GM19239 (cell line): ENCODE results near the gene NECAB3.
"Not testable (repeated sequence)": the region's sequence is repeated elsewhere in the genome, so short reads cannot be mapped to it uniquely, and the experiment has no call there.

Experiments
- DNase-seq: peaks from one replicate; pipeline ENCODE4 v3.0.0; 2011; ENCODE audit warnings: low spot score; ENCODE audit not compliant: insufficient read length
- FAIRE-seq: peaks from 2 replicates; lab custom pipeline; 2011; peaks lifted over from hg19 to GRCh38; lab: Jason Lieb, UNC

The NECAB3 gene

DNA sequence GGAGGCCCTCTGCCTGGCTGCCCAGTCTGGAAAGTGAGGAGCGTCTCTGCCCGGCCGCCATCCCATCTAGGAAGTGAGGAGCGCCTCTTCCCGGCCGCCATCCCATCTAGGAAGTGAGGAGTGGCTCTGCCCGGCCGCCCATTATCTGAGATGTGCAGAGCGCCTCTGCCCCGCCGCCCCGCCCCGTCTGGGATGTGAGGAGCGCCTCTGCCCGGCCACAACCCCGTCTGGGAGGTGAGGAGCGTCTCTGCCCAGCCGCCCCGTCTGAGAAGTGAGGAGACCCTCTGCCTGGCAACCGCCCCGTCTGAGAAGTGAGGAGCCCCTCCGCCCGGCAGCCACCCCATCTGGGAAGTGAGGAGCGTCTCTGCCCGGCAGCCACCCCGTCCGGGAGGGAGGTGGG is 24.7 kb upstream of the NECAB3 start:
- DNase-seq, FAIRE-seq: not testable (repeated sequence)

DNA sequence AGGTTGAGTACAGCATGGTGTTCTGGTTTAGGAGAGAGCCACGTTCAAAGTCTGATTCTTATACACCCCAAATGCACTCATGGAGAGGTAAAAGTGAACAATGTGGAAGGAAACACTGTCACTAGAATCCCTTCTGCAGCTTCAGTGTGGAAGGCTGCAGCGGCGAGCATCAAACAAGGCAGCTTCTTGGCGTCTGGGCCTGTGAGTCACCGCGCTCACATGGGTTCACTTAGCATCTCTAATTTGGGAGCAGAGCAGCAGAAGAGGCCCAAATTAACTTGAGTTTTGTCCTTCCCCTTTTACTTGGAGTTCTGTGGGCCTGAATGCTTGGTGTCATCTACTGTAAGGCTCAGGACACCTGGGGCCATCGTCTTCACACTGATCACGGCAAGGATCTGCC is 22.9 kb upstream of the NECAB3 start:
- FAIRE-seq: no peak

DNA sequence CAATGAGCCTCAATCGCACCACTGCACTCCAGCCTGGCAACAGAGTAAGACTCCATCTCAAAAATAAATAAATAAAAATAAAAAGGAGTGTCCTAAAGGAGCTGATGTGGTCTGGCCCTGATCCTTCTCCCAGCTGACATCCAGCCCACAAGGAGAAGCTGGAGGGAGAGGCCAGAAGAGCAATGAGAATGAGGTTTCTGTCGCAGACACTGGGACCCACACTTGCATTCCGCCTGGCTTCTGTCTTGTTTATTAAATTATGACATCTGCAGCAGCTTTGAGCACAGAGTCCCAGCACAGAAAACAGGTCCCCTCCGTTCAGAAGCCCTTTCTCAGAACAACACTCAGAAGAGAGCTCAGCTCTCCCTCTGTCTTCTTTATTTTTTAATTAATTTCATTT is 22.2 kb upstream of the NECAB3 start:
- DNase-seq: no peak
- FAIRE-seq: no peak

More for the DNA sequence above, 22.9 kb upstream of the NECAB3 start:
- DNase-seq: no peak

DNA sequence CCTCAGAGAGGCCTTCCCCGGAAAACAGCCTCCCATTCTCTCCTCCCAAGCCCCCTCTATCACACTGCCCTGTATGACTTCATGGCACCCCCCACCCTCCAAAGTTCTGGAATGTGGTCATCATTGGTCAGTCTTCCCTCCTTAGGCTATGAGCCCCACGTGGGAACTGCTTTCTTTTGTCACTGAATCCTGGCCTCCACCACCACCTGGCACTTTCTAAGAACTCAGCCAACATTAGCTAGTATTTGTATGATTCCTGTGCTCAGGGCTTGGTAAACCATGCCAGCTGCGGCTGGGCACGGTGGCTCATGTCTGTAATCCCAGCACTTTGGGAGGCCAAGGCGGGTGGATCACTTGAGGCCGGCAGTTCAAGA is 20.4 kb upstream of the NECAB3 start:
- DNase-seq: no peak
- no peak for FAIRE-seq

DNA sequence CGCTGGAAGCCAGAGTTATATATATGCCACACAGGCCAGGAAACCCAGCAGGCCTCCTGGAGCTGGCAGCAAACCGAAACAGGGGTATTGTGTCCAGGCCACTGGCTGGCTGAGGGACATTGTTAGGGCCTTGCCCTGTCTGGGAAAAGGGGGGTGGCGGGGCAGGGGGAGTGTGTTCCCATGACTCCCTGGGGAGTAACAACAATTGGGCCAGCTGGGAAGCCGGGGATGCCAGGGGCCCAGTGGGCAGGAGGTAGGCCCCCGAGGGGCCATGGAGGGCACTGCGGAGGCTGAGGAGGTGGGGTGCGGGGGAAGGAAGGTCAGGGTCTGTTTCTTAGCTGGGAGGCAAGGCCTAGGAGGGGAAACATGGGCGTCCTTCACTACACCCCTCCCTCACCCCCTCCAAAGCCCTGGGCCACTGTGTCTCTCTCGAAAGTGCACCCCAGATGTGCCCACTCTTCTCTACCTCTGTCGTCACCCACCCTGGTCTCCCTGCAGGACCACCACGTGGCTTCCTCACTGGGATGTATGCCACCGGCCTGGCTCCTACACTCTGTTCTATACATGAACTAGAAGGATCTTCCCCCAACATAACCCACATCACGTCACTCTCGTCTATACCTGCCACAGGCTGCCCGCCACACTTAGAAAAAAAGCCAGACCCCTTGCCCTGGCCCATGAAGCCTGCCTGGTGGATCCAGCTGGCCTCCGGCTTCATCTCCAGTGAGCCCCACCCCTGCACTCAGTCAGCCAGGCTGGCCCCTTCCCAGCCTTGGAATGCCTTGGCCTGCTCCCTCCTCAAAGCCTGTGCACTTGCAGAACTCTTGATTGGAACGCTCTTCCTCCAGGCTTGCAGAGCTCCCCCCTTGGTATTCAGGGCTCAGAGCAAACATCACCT is 19.8 kb upstream of the NECAB3 start:
- DNase-seq: no peak
- FAIRE-seq: no peak

DNA sequence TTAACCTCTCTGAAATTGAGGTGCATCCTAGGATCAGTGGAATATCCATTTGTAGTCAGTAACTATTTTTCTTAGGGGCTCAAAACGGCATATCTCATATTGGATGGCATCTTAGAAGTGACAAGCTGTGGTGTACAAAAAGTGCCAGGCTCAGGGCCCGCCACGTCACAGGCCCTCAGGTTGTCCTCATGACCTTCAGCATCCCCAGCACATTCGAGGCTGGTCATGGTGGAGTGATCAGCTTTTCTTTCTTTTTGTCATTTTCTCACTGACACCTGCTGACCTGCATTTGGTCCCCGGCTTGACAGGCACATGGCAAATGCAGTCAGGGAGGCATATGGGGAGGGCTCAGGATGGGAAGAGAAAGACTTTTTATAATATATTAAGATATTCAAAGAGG is 19.1 kb upstream of the NECAB3 start:
- DNase-seq (no peak), FAIRE-seq (no peak)

DNA sequence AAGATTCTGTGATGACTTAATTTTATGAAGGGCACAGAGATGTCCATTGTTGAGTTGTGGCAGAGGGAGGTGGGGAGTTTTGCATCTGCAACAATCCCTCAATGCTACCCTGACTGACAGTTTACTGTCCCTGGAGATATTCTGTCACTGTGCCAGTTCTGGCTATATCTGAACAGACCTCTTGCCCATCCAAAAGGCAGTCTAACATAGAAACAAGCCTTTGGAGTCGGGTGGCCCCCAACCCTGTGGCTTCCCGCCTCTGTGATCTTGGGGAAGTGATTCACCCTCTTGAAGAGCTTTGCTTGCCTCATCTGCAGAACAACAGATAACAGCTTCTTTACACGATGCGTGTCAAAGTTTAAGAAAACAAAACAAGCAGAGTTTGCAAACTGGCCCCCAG is 15.7 kb upstream of the NECAB3 start:
- no peak for FAIRE-seq
- no peak for DNase-seq

DNA sequence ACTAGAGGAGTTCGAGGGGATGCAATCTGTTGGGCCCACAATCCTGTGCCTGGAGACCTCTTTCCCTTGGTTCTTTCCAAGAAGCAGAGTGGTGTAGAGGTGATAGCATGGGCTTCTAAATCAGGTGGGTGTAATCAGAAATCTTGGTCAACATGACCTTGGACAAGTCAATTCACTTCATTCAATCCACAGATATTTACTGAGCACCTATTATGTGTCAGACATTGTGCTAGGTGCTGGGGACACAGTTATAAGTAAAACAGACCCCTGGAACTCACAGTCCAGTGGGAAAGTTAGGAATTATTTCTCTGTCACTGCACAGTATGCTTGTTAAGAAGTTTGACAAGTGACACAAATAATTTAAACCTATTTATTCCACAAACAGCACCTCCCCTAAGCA is 15.3 kb upstream of the NECAB3 start:
- FAIRE-seq: no peak
- no peak for DNase-seq

DNA sequence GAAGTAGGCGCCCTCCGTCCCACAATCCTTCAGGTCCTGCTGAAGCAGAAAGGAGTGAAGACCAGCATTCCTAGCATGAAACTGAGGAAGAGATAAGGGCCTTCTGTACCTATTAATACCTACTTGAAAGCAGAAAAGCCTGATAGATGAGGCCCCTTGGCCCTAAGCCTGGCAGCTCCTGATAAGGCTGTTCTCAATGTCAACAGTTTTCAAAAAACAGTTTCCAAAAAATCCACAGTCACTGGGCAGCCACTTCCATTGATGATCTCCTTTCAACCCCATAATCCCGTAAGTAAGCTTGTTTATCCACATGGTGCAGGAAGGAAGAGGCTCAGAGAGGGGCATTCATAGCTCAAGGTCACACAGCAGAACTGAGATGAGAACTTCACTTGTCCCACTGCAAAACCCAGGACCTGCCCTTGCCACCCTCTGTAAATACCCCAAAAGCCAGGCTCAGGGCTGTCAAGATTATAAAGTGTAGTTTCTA is 14.8 kb upstream of the NECAB3 start:
- FAIRE-seq: no peak
- DNase-seq: no peak

DNA sequence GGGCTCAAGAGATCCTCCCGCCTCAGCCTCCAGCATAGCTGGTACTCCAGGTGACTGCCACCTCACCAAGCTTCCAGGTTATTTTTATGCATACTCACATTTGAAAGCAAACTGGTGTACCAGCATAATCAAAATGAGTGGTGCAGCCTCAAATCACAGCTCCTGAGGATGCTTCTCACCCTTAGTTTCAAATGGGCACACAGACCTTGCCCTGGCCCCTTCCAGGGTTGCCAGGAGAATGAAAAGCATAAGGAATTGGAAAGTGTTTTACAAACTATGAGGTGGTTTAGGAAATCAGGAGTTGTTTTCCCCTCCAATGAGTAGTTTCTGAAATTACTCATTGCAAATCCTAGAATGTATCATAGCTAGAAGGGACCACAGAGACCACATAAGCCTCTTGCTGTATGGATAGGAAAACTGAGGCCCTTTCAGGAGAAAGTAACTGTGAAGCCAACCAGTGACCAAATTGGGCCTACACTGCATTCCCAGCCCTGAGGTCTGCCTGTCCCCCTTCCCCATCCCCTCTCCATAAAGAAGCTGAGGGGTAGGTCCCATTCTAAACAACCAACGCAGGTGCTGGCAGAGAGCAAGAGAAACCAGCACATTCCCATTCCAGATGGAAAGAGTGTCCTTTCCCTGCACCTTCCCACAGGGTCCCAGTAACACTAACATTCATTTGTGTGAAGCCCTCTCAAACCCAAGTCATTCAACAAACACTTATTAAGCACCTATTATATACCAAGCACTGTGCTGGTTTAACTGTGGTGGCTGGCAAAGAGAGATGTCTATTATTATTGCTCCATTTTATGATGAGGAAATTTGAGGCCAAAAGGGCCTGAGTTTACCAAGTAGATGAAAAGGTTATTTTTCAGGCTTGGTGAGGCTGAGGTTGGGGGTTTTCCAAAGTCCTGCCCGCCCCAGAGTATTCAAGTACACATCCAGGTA is 14.0 kb upstream of the NECAB3 start:
- DNase-seq: no peak
- no peak for FAIRE-seq

DNA sequence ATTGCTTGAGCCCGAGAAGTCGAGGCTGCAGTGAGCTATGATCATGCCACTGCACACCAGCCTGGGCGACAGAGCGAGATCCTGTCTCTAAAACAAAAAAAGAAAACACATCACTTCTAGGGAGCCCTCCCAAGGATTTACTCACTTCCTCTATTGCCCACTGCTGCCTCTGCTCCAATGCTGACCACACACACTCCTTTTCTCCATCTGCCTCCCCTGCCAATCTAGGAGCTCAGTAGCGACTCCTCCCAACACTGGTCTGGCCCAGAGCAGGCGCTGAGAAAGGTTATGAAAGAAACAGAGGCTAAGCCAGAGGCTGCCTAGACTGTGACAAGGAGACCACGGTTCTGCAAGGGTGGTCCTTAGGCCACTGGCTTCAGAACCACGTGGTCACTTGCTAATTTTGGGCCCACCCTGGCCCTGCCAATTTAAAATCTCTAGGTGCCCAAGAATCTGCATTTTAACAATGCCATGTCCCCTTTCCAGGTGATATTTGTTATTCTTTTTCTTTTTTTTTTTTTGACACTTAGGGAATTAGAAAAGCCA is 13.2 kb upstream of the NECAB3 start:
- DNase-seq (no peak), FAIRE-seq (no peak)

DNA sequence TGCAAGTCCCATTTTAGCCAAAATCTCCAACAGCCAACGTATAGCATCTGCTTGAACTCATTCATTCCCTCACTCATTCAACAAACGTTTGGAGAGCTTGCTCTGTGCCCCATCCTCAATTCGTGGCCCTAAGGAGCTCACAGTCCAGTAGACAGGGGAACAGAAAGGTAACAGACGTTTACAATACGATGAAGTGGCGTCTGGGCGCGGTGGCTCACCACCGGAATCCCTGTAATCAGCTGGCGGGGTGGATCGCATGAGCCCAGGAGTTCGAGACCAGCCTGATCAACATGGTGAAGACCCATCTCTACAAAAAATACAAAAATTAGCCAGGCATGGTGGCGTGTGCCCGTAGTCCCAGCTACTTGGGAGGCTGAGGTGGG is 12.7 kb upstream of the NECAB3 start:
- no peak for DNase-seq
- FAIRE-seq: no peak

DNA sequence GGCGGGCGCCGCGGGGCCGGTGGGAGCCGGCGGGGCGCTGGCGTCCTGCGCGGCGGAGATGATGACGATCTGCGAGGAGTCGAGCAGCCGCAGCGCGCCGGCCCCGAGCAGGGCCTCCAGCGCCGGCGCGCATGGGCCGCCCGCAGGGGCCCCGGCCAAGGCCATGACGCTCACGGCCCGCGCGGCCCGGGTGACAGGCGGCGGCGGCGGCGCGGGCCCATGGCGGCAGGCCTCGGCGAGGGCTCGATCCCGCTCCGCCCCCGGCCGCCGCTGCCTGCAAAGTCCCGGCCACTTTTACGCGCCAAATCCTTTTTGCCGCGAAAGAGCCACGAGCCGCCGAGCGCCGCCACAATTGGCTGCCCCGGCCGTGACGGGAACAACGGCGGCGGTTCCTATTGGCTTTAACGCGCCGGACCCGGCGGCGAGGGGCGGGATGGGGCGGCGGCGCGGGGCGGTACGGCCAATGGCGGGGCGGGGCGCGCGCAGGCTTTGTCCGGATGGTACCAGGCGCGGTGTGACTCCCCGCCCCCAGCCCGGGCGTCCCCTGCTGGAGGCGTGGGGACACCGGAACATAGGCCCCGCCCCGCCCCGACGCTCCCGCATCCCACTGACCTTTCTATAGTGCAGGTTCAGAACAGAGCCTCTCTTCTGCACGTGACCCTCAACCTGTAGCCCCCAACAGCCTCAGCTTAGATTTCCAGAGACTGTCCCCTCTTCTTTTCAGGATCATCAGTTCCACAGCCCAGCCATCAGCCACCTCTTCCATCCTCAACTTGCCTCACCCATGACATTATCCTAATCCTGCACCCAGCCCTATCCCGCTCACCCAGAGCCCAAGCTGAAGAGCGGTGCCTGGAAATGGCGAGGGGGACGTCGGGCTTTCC is 12.1 kb upstream of the NECAB3 start, which contains the start of gene E2F1:
Gene E2F1, minus strand, starts transcription at position 286 of the 884 bp plus-strand sequence. Its CDS starts 121 bp downstream, at position 165.
- peak; percentile 98 for DNase-seq
- FAIRE-seq: peak; percentile 49

DNA sequence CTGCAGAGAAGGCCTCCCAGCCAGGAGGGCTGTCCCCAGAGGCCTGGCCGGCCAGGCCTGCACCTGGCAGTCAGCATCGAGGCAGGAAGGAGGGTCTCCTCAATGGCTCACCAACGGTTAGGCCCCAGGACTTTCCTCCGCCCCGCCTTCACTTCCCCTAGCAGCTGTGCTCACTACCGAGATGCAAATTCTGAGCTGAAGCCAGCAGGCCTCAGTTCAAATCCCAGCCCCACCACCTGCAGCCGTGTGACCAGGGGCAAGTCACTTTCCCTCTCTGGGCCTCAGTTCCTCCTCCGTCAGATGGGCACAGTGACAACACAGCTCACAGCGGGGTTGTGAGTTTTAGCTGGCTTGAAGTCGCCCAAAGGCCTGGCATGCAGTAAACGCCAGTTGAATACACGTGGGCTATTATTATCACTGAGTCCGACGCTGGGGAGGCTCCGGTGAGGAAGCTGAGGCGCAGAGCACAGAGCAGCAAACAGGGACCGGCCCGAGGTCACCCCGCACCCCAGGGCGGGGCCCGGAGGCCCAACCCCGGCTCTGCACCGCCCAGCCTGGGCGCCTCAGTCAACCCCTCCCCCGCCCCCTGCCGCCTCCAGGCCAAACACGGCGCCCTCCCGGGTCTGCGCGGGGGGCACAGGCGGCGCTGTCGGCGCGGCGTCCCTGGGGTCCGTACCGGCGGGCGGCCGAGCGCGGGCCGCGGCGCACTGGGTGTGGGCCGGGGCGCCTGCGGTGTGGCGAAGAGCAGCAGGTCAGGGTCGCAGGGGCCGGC is 11.3 kb upstream of the NECAB3 start:
- FAIRE-seq: peak; percentile 87
- DNase-seq: peak; percentile 86

DNA sequence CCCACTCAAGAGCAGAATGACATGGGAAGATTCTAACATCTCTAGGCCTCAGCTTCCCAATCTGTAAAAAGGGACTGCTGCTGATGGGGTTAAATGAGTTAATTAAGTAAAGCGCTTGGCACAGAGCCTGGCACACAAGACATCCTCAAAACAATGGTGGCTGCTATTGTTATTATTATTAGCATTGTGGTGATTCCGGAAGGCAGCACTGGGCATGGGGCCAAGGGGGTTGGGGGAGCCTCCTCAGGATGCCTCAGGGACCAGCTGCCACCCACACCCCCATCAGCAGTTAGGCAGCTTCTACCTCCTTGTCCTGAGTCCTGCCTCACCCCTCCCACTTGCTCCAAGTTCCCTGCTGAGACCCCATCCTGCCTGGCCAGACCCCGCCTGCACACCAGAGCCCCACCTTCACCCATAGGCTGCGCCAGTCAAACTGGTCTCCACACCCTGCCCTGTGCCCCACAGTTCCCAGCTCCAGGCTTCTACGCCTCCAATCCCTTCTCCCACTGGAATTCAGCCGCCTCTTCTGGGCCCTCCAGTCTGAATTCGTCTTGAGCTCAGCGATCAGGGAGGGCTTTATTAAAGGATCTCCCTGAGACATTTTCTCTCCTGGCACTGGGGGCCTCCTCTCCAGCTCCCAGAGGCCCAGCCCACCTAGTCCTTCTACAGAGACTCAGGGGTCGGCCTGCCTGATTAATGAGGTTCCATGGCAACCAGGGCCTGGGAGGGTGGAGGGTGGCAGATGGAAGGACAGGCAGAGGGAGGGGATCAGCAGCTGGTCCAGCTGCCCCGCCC is 10.5 kb upstream of the NECAB3 start:
- no peak for DNase-seq
- no peak for FAIRE-seq

DNA sequence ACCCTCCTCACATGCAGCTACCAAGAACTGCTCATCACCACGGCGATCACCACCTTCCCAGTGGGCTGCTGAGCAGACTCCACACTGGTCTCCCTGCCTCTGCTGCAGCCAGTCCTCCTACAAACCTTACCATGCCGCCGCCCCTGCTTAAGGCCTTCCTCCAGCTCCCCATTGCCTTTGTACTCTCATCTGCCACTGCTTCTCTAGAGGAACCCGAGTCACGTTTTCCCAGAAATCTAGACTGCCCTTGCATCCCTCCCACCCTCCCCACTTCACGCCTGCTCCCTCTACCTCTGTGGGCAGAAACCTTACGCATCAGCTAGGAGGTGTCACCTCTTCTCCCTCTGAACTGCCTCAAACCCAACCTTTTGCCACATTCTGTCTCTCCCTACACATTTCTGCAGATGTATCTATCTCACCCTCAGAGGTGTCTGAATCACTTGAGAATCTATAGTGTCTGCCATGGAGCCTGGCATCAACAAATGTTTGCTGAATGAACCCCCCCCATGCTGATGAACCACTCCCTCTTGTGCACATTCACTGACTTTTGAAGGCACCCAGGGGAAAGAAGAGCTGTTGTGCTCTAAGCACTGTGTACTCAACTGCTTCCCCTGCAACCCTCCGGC is 7.6 kb upstream of the NECAB3 start:
- no peak for FAIRE-seq

DNA sequence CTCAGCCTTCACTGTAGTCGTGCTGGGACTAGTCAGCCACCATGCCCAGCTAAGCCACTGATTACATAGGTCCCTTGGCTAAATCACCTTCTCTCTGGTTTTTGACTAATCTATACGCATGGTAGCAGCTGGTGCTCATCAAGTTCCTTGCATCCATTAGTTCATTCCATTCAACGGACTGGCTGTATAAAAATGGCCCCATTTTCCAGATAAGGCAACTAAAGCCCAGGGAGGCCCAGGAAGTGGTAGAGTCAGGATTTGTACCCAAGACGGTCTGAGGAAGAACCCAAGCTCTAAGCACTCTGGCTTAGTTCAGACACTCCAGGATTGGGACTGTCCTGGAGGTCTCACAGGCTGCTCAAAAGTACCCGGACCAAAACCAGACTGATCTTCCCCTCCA is 7.1 kb upstream of the NECAB3 start:
- DNase-seq: no peak
- FAIRE-seq: no peak

More for the DNA sequence above, 7.6 kb upstream of the NECAB3 start:
- no peak for DNase-seq

DNA sequence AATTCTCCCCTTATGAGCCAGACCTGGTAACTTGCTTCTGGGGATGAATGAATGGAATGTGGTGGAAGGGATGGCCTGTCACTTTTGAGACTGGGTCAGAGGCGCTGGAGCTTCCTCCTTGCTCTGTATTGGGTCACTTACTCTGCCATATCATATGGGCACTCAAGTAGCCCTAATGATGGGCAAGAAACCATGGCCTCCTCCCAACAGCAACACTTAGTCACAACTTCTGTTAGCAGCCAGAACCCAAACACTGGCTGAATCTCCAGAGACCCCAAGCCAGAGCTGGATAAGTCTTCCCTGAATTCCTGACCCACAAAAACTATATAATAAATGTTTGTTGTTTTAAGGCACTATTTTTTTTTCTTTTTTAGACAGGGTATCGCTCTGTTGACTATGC is 6.5 kb upstream of the NECAB3 start:
- FAIRE-seq: no peak
- DNase-seq: no peak
